Measurements from ENCODE around the gene EFNA5.

Gene EFNA5

DNA sequence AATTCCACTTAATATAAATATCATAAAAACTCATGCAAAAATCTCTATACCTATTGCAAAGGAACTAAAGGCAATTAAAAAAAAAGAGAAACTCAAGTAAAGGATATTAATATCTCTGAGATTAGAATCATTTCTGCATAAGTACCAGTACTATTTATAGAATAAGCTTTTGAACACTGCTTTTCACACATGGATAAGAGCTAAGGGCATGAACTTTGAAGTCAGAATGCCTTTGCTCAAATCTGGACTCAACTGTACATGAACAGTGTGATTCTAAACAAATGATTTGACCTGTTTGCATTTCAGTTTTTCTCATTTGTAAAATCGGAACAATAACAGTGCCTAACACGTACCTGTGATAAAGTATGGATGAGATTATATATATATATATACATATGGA lies 255.9 kb downstream of the EFNA5 start:
- DNase-seq, result no peak

DNA sequence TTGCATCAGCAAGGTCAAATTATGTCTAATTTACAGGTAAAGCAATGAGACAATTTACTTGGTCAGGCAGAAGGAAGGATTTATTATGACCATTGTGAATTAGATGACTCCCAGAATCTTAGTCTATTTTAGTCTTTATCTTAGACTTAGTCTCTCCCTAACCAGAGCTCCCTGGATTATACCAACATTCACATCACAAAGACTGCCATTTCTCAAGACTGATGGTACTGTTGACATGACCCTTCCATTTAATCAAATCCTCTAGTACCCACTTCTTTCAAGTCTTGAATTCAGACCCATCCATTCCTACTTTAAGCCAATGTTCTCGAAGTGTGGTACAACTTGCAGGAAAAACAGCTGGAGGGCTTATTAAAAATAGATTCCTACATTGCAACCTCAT lies 257.0 kb downstream of the EFNA5 start:
- DNase-seq, result no peak

DNA sequence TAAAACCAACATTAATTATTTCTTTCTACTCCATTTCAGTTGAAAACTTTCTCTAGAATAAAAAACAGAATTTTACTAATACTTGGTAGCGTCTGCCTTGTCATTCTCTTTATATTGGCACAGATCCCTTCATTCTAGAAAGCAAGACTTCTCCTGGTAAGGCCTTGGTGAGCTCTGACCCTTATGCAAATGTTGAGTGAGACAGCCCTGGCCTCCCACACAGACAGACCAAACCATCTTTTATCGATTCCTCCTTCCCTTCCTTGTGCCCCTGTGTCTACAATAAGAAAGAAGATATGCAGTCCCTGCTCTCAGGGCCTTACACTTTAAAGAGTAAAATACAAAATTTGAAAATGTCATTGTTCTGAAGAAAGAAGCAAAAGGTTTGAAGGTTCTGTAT lies 262.2 kb downstream of the EFNA5 start:
- no peak for DNase-seq

DNA sequence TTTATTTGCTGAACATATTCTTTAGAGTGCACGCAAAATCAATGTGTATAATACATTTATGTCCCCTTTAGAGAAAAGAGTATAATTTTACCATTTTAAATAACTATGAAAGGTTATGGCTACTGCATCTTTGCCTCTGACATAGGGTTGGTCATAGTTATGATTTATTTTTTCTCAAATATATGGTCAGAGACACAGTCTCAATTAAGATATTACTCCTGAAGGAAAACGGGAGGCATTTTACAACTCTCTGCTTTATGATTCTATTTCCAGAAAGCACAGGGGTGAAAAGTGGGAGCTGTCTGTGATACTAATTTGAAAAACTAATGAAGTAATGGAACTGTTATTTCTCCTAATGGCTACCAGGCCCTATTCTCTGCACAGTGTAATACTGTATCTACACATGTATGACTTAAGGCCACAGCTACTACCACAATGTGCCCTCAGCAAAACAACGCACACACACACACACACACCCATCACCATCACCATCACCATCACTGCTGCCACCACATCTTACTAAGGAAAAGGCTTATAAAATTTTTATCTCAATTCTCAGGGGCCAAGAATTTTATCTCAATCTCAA lies 262.9 kb downstream of the EFNA5 start:
- no peak for DNase-seq

DNA sequence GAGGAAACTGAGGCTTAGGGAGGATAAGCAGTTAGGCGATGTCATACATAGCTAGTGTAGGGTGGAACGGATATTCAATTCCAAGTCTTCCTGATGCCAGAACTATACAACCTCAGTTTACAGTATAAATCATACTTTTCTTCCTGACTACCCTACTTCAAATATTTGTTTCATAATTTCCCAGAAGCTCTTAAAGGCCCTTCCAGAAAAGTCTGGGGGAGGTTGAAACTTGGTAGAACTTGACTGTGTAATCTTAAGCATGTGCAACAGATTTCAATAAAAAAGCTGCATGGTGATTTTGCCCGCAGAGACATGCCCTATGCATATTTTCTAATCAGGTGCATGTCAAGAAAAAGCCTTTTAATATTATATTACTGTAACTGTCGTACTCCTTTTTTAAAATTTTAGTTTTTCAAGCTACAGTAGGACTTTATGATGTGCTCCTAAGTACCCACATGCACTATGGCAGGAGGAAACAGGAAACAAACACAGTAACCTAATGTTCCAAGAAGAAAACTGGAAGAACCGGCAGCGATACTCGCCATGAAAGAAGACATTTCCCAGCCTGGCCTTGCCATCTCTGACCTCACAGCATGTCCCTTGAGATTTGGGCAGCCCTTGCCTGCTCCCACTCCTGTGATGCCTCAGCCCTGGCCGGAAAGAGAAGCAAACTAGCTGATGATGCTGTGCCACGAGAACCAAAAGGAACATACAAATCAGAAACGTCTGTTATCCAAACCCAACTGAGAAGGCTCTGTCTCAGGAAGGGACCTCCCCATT lies 266.0 kb downstream of the EFNA5 start:
- no peak for DNase-seq

DNA sequence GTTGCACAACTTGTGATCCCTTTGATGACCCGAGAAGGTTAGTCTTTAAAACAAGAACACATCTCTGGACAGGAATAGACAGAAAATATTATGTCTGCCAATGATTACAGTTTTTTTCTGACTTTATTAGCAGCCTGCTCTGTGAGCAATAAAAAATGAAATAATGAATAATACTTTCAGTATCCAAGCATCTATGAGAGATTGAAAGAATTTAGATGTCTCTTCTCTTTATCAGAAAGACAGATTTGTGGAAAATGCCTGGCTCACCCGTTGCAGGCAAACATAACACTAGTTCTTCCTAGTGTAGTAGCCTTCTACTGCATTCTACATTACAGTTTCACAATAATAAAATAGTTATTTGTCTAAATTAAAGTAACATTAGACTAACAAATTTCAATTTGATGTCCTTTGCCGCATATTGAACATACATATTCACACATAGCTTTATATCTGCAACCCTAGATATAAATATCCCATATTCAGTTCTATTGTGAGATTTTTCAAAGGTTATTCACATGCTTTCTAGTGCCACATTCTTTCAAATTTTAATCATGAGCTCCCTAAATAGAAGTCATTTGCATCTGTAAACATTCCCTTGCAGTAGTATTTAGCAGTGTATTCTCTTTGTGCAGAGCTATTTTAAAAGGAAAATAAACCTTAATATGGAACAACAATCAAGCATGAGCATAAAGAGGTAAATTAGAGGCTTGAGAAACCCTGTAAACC lies 267.3 kb downstream of the EFNA5 start:
- no peak for DNase-seq

DNA sequence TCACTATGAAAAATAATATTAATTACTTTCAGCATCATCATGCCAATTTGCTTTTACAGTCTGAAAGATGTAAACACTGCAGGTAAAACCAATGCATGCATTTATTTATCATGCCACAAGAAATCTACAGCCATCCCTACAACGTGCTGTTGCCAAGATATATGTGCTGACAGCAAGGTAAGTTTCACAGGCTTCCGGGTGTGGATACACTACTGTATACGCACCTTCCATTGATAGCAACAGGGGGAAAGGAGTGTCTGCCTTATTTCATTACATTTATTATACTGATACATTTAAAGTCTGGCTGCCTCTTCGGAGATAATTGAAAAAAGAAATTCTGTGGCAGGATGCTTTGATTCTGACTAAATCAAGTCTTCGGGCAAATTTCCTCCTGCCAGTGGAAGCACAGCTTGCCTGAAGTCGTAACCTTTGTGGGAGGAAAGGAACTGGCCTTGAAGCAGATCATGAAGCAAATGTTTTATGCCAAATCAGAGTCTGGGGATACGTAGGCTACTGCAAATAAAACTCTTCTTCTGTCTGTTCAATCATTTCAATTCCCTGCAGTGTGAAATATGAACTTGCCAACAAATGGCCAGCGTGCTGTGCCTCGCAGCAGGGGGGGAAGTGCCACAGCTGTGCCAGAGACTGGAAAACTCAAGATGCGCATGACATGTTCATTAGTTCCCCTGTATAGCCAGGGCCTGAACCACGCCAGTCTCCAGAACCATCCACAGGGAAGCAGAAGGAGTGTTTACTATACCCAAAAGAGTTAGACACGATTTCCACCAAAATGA lies 268.1 kb downstream of the EFNA5 start:
- DNase-seq, result no peak

DNA sequence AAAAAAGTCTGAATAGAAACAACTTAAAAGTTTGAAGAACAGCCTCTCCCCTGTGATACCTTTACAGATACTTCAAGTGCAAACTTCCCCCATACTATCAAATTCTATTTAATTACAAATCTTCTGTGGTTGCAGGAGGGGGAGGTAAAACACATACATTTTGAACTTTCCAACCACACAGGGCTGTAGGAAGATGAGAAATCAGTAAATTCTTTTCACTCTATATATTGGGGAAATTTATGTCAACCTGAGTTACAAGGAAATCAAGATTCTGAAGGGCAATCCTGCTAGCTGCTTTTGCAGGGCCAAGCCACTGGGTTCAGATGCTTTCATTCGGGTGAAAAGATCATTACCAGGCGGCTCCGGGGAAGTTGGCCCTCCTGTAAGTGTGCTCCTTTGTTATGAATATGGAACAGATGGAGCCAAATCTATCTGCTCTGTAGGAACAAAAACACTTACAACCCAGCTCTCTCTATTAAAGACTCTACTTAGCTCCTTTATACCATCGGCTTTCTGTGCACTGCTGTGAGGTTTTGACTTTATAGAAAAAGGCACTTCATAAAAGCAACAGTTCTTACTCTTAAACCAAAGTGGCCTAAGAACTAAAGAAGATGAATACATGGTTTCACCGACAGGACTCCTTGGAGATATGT lies 269.1 kb downstream of the EFNA5 start:
- no peak for DNase-seq

DNA sequence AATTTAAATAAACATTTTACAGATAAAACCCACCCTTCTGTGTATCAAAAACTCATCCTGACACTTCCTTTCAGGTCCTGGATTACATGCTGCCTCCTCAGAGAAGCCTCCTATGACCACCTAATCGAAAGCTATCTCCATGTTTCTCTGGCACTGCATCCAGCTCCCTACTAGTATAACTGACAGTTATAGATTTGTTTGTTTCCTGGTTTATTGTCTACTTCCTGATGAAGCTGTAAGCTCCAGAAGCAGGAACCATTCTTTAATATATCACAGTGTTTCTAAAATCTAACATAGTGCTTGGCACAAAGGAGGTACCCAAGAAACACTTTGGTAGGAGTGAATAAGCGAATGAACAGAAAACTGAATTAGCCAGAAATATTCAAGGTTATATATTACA lies 270.4 kb downstream of the EFNA5 start:
- no peak for DNase-seq

DNA sequence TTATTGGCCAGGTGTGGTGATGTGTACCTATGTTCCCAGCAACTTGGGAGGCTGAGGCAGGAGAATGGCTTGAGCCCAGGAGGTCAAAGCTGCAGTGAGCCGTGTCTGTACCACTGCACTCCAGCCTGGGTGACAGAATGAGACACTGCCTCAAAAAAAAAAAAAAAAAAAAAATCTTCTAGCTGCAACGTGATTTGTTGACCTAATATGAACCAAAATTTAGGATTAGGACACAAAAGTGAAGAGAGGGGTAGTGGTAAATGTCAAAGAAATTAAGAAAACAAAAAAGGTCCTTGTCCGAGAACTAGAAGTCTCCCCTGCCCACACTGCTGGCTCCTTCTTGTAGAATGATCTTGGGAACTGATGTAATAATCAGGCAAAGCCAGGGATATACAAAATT lies 272.0 kb downstream of the EFNA5 start:
- no peak for DNase-seq

DNA sequence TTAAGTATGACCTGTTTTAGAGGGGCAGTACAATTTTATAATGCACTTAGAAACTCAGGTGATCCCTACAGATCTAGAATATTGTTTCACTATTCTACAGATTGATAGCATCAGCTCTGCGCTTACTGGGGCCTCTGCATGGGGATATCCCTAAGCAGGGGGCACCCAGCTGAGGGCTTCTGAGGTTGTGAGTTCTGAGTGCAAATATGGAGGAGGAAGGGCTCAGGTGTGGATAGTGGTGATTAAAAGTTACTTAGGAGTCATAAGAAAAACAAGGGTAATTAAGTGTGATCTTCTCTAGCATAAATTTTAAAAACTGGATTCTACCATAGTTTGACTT lies 274.4 kb downstream of the EFNA5 start:
- no peak for DNase-seq

DNA sequence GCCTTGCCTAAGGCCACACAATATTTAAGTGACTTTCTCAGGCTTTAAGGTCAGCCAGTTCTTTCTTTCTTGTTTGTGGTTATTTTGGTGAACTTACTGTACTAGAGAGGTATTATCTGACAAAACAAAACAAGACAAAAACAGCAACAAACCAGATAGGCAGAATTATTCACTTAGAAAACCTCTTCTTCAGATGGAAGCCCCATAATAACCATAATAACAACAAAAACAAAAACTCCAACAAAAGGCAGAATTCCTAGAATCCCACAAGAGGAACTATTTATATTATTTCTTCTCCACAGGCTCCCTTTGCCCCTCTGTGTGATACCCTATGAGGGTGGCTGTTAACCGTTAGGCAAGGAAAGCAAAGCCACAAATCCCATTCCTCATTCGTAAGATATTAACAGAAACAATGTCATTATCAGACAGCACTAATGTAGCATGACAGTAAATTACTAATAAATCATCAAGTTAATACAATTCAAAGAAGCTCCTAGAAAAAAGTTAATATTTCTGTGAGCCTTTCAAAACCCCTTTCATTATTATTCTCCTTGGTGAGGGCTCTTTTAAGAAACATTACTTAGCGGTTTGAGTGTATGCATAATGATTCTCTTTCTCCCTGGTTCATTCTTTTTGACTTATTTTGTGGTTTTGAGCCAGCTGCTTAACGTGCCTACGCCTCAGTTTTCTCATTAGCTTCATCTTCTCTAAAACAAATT lies 274.9 kb downstream of the EFNA5 start:
- DNase-seq, result no peak

DNA sequence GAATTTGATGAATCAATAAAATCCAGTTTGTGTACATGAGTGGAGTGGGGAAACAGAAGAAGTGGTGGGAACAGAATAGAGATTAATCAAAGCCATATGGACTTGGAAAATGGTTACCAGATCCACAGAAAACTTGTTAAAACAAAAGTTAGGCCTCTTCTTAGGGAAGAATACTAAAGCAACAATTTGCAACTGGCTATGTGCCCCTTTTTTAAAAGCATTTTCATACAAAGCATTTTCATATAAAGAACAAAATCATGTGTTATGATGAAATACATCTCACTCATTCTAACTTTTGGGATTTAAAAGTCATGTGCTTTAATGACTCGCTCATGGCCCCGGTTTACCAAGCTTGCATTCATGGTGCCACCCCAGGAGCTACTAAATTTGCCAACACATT lies 276.9 kb downstream of the EFNA5 start:
- DNase-seq, result no peak

DNA sequence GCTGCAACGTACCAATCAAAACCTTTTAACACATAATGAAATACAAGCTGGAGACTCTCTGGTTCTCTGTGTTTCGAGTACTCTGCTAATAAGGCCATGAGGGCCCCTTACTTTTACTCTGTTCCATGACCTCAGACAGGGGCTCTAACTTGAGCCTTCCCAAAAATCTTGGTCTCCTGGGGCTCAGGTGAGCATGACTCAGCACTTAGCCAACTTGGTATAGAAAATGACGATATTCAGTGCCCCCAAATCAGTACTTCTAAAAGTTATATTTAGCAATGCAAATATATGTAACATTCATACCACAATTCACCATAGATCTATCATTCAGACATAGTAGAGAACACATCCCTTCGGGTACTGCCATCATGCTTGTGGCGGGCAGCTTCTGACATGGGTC lies 278.9 kb downstream of the EFNA5 start:
- DNase-seq, result no peak

DNA sequence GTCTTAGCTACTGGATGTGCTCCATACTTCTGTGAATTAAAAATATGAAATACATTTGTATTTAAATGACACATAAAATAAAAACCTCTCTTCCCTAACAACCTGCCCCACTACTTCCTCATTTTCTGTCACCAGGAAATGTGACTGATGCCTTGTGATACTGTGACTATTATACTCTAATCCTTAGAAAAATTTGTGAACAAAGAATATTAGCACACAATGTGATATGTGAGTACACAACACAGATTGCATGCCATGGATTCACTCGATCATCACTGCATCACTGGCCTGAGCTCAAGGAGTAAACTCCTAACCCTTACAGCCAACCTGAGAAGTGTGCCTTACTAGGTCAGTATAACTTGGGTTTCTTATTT lies 281.0 kb downstream of the EFNA5 start:
- no peak for DNase-seq

DNA sequence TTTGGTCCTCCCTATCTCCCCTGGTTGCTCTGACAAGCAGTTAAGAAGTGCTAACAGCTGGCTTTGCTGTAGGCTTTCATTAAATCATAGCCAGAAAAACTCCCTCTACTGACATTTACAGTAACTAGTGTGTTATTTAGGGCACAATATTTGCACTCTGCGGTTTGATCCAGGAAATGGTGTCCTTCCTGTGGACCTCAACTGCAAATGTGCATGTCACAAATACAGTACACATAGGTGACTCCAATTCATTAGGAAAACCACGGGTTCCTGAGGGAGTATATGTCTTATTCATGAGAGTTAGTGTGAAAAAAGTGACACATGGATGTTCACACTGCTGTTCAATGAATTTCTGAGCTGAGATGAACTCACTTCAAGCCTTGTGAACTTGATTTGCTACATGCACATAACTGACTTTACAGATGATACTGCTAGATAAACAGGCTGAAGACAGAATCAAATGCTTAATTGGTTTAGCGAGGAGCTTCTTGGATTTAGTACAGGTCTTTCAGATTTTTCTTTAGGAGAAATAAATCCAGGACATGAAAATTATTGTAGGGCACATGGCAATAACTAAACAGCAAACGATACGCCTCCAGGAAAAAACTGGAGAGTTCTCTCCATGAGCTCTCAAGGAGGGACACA lies 281.5 kb downstream of the EFNA5 start:
- no peak for DNase-seq

DNA sequence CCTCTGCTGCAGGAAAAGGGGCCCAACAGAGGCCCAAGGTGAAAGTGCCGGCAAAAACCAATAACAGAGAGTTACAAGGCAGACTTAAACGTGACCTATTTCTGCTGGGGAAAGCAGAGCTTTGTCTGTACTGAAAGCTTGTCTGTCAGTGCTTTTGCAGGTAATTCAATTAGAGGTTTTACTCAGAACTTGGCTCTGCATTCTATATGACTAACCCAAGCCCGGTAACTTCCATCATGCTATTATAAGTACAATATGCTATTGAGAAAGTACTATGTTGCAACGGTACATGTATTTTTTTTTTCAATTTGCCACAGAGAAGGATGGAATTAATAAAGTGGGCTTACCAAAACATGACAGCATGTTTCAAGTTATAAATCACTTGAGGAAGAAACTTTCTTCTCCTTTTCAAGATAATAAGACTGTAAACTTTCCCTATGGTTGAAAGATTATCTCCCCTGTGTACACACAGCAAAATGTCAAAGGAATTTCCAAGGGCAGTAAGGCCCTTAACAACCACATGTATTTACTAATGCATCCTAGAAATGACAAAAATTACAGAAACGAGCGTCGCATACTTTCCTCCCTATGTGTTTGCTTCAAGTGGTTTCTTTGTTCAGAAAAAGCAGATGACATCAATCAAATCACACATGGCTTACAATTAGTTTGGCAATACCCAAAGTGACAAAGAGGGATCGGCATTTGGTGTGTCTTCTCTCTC lies 282.4 kb downstream of the EFNA5 start:
- no peak for DNase-seq

DNA sequence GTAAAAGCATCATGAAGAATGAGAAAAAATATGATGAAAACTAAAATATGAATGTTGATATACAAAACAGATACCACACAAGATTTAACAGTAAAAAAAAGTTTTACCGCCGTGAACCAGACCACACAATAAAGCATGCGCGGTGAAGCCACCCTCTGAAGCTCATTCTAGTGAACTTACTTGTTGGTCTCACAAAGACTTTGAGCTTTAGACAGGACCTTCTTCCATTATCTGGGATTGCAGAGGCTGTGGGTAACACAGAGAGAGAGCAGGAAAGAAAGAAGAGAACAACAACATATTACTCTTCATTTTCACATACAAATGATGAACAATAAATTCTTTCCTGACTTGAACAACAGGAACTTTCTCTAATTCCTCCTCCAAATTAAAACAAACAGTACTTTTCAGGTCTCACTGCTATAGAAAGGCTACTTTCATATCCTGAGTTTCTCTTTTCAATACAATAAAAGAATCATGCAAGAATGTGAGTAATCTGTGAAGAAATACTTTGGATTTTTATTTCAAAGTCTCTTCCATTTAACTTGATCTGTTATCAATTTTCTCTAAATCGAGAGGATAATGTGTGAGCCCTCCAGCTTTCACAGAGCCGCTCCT lies 283.1 kb downstream of the EFNA5 start:
- no peak for DNase-seq

DNA sequence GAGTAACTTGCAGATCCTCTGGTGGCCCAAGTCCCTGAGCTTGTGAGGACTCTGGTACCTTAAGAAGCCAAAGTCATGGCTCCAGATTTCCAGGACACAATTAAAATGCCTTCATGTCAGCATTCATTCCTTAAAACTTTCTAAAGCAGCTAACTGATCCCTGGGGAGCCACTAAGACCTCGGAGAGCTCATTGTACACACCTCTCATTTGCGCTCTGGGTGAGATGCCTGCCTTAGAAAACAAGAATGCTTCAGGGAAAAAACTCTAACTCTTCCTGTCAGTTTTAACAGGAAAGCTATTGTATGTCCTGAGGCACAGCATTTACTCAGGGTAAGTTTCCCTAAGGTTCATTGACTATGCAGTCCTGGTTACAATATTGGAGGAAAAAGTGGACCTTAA lies 285.0 kb downstream of the EFNA5 start:
- DNase-seq, result no peak

DNA sequence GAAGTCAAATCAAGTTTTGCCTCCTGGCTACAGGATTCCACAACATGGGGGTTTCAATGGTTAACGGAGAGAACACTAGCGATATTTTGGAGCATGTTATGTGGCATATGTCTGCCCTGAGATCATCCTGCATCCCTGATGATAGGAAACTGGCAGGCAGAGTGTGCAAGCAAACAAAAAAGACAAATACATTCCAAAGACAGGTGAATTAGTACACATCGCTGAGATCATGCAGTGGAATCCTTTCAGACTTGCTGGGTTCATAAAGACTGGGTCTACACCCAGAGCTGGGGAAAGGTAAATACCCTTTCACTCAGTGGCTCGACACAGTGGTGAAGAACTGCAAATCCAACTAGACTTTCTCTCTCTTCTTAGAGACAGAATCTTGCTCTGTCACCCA lies 286.5 kb downstream of the EFNA5 start:
- DNase-seq, result no peak

DNA sequence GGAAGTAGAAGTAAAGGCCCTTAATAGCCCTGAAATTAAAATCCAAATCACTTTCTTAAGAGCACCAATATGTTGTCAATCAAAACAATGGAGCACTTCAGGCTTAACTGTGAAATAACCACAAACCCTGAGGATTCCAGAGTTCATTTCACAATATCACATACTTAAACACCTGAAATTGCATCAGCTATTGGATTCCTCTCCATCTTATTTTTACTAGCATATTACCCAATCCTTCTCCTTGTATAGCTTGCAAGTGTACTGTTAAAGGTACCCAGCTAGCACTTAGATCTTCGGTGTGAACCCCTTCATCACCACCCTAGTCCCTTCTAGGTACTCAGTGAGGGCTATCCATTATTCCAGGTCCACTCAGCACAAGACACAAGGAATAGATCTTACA lies 287.3 kb downstream of the EFNA5 start:
- no peak for DNase-seq
